H9 (cell line): ENCODE results near the gene PREPL. TPM values are rescaled to one million over a fixed set of nuclear protein-coding genes. Genes with fewer than 3 reads are reported as not detected.

Experiments used
- DNase-seq: peaks from one replicate; pipeline ENCODE4 v3.0.0-alpha.2; 2017
- H2AFZ ChIP-seq: one replicate; pipeline ENCODE4 v1.6.1; 2013; ENCODE audit warnings: mild to moderate bottlenecking, low read length, control low read depth, moderate library complexity
- H2AK5ac ChIP-seq: 2 replicates; pipeline ENCODE4 v1.6.1; 2013; ENCODE audit warnings: low read length, control low read depth, mixed read lengths; ENCODE audit not compliant: insufficient read length
- H2BK120ac ChIP-seq: one replicate; pipeline ENCODE4 v1.6.1; 2013; ENCODE audit warnings: low read depth, mild to moderate bottlenecking, low read length, control low read depth, inconsistent platforms; ENCODE audit not compliant: poor library complexity, severe bottlenecking
- H2BK12ac ChIP-seq: 2 replicates; pipeline ENCODE4 v1.6.1; 2013; ENCODE audit warnings: low read length, control low read depth, mixed read lengths, low read depth; ENCODE audit not compliant: insufficient read length
- H2BK15ac ChIP-seq: 2 replicates; pipeline ENCODE4 v1.6.1; 2013; ENCODE audit warnings: low read depth, low read length, control low read depth
- H2BK20ac ChIP-seq: one replicate; pipeline ENCODE4 v1.6.1; 2013; ENCODE audit warnings: low read depth, mild to moderate bottlenecking, low read length, control low read depth, inconsistent platforms; ENCODE audit not compliant: poor library complexity, severe bottlenecking
- H2BK5ac ChIP-seq: 2 replicates; pipeline ENCODE4 v1.6.1; 2013; ENCODE audit warnings: low read length, control low read depth, mixed read lengths; ENCODE audit not compliant: insufficient read length
- H3K14ac ChIP-seq: 2 replicates; pipeline ENCODE4 v1.6.1; 2013; ENCODE audit warnings: low read length, control low read depth; ENCODE audit not compliant: insufficient read depth
- H3K18ac ChIP-seq: 2 replicates; pipeline ENCODE4 v1.6.1; 2013; ENCODE audit warnings: low read depth, mild to moderate bottlenecking, mixed read lengths, low read length, control low read depth; ENCODE audit not compliant: insufficient read length
- H3K23ac ChIP-seq: 2 replicates; pipeline ENCODE4 v1.6.1; 2013; ENCODE audit warnings: low read length, control low read depth, mixed read lengths, low read depth; ENCODE audit not compliant: insufficient read length
- H3K23me2 ChIP-seq: 2 replicates; pipeline ENCODE4 v1.6.1; 2013; ENCODE audit warnings: low read depth, mild to moderate bottlenecking, mixed read lengths, low read length, control low read depth; ENCODE audit not compliant: insufficient read length, poor library complexity, severe bottlenecking
- H3K27ac ChIP-seq: 2 replicates; pipeline ENCODE4 v1.5.1; 2013; ENCODE audit warnings: low read length, control low read depth, mixed read lengths, low read depth; ENCODE audit not compliant: insufficient read length
- H3K27me3 ChIP-seq: 2 replicates; pipeline ENCODE4 v1.6.1; 2013; ENCODE audit warnings: low read length, control low read depth, inconsistent platforms; ENCODE audit not compliant: insufficient read depth
- H3K4ac ChIP-seq: 2 replicates; pipeline ENCODE4 v1.6.1; 2013; ENCODE audit warnings: low read depth, mild to moderate bottlenecking, control low read depth, inconsistent platforms, low read length, moderate library complexity
- H3K4me1 ChIP-seq: 2 replicates; pipeline ENCODE4 v1.6.1; 2013; ENCODE audit warnings: low read length, control low read depth, inconsistent platforms; ENCODE audit not compliant: insufficient read depth
- H3K4me2 ChIP-seq: 2 replicates; pipeline ENCODE4 v1.6.1; 2013; ENCODE audit warnings: low read length, control low read depth, mixed read lengths; ENCODE audit not compliant: insufficient read length, insufficient read depth
- H3K56ac ChIP-seq: 2 replicates; pipeline ENCODE4 v1.6.1; 2013; ENCODE audit warnings: low read depth, mild to moderate bottlenecking, mixed read lengths, low read length, control low read depth; ENCODE audit not compliant: insufficient read length
- H3K79me1 ChIP-seq: 2 replicates; pipeline ENCODE4 v1.6.1; 2013; ENCODE audit warnings: low read depth, mild to moderate bottlenecking, moderate library complexity, low read length, control low read depth, inconsistent platforms; ENCODE audit not compliant: insufficient read depth, poor library complexity, severe bottlenecking
- H3K79me2 ChIP-seq: 2 replicates; pipeline ENCODE4 v1.6.1; 2013; ENCODE audit warnings: low read length, control low read depth, inconsistent platforms; ENCODE audit not compliant: insufficient read depth
- H3K9ac ChIP-seq: 2 replicates; pipeline ENCODE4 v1.6.1; 2013; ENCODE audit warnings: low read length, control low read depth, mixed read lengths; ENCODE audit not compliant: insufficient read length; ENCODE audit errors: extremely low read depth
- H3K9me3 ChIP-seq: one replicate; pipeline ENCODE4 v1.6.1; 2013; ENCODE audit warnings: low read depth, low read length, inconsistent platforms; ENCODE audit not compliant: control insufficient read depth
- H3T11ph ChIP-seq: one replicate; pipeline ENCODE4 v1.6.1; 2013; ENCODE audit warnings: mild to moderate bottlenecking, low read length, control low read depth, inconsistent platforms
- H4K20me1 ChIP-seq: one replicate; pipeline ENCODE4 v1.6.1; 2013; ENCODE audit not compliant: control insufficient read depth, insufficient read length, insufficient read depth
- H4K5ac ChIP-seq: 2 replicates; pipeline ENCODE4 v1.6.1; 2013; ENCODE audit warnings: low read depth, mild to moderate bottlenecking, mixed read lengths, low read length, control low read depth; ENCODE audit not compliant: insufficient read length
- H4K8ac ChIP-seq: replicated peaks from 2 replicates; pipeline ENCODE4 v1.6.1; 2013; ENCODE audit warnings: low read length, control low read depth, mixed read lengths, low read depth; ENCODE audit not compliant: insufficient read length
- H4K91ac ChIP-seq: 2 replicates; pipeline ENCODE4 v1.6.1; 2013; ENCODE audit warnings: low read depth, mild to moderate bottlenecking, moderate library complexity, mixed read lengths, low read length, control low read depth; ENCODE audit not compliant: insufficient read length
- H3K27ac Mint-ChIP-seq, 3 experiments: 2 replicates in 2 of 3; 3 replicates in 1 of 3; pipeline ENCODE4 v1.8.0; 2020 to 2021; ENCODE audit warnings: mixed read lengths in 3 of 3, mild to moderate bottlenecking in 1 of 3, moderate library complexity in 1 of 3
- H3K27me3 Mint-ChIP-seq: 2 replicates; pipeline ENCODE4 v1.8.0; 2021; ENCODE audit warnings: low read depth, mild to moderate bottlenecking, moderate library complexity, mixed read lengths
- H3K36me3 Mint-ChIP-seq, 3 experiments: 2 replicates in 2 of 3; 3 replicates in 1 of 3; pipeline ENCODE4 v1.8.0; 2020 to 2021; ENCODE audit warnings: low read depth in 3 of 3, mixed read lengths in 3 of 3; ENCODE audit not compliant: insufficient read depth in 1 of 3
- H3K4me1 Mint-ChIP-seq, 2 experiments: 2 replicates each; pipeline ENCODE4 v1.8.0; 2020; ENCODE audit warnings: mixed read lengths in 2 of 2
- H3K4me3 Mint-ChIP-seq, 2 experiments: 2 replicates in 1 of 2; 3 replicates in 1 of 2; pipeline ENCODE4 v1.8.0; 2020 to 2021; ENCODE audit warnings: mild to moderate bottlenecking in 2 of 2, mixed read lengths in 2 of 2, moderate library complexity in 1 of 2
- H3K9me3 Mint-ChIP-seq, 2 experiments: 2 replicates in 1 of 2; 3 replicates in 1 of 2; pipeline ENCODE4 v1.8.0; 2020; ENCODE audit warnings: mild to moderate bottlenecking in 2 of 2, mixed read lengths in 2 of 2, moderate library complexity in 1 of 2
- WGBS: extraction: QIAGEN DNeasy Blood & Tissue Kit; methylation state at CpG from one replicate; pipeline ENCODE4 v1.1.7; 2013; ENCODE audit warnings: missing lambda C conversion rate, low lambda C conversion rate, mixed read lengths; ENCODE audit not compliant: insufficient read length; ENCODE audit errors: extremely low coverage; 5-methylcytosine and 5-hydroxymethylcytosine counted together
- total RNA-seq: library from RNA; stranded (reverse); gene quantifications from 2 replicates; pipeline ENCODE4 v1.2.1, GENCODE V29; 2021
- TF ChIP-seq, protein P1 (sequence below): fragments of 200-600 bp; sonication (generic); conservative IDR thresholded peaks from 3 replicates; pipeline ENCODE4 v1.8.0; 2021; ENCODE audit warnings: antibody characterized with exemption, mild to moderate bottlenecking

The PREPL gene
- total RNA-seq, 1 experiment from 2014 or later: 30.1 TPM

DNA sequence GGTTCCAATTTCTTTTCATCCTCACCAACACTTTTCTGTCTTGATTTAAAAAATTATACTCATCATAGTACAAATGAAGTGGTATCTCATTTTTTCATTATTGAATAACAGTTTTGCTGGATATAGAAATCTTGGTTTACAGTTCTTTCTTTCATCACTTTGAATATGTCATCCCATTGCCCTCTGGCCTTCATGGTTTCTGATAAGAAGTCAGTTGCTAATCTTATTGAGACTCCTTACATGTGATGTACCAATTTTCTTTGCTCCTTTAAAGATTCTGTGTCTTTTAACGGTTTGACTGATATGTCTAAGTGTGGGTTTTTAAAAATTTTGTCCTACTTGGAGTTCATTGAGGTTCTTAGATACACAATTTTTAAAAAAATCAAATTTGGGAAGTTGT, 51.0 kb downstream of the PREPL start:
- Histone ChIP-seq H4K5ac (no peak overlapping the region), H2BK20ac (no peak overlapping the region), H3K9ac (no peak overlapping the region), H2BK5ac (no peak overlapping the region), H4K20me1 (no peaks in the 10 kb centered on the region), H4K91ac (no peak overlapping the region), H2BK120ac (no peak overlapping the region), H3T11ph (no peak overlapping the region), H3K23me2 (no peaks in the 10 kb centered on the region), H4K8ac (no peak overlapping the region), H3K4me1 (no peaks in the 10 kb centered on the region), H3K18ac (no peak overlapping the region), H3K23ac (no peak overlapping the region), H3K79me2 (no peaks in the 10 kb centered on the region), H3K79me1 (no peaks in the 10 kb centered on the region), H3K4ac (no peak overlapping the region), H3K27ac (no peak overlapping the region), H3K9me3 (peaks cover 18% of the 10 kb centered on the region), H3K4me2 (no peak overlapping the region), H3K14ac (no peak overlapping the region), H3K56ac (no peak overlapping the region), H2BK15ac (no peak overlapping the region), H2AFZ (no peak overlapping the region), H2AK5ac (no peak overlapping the region), H3K27me3 (no peaks in the 10 kb centered on the region), H2BK12ac (no peak overlapping the region)
- Mint-ChIP-seq H3K27ac (no peak overlapping the region), H3K4me3 (no peak overlapping the region), H3K4me1 (peaks cover 5 to 6% of the 10 kb centered on the region in 2 experiments; a peak in 3 of 4 replicates), H3K36me3 (peaks cover 32 to 45% (median 37%) of the 10 kb centered on the region in 3 experiments), H3K9me3 (peaks cover 28 to 36% of the 10 kb centered on the region in 2 experiments), H3K27me3 (no peaks in the 10 kb centered on the region)
- TF ChIP-seq, protein P1, sequence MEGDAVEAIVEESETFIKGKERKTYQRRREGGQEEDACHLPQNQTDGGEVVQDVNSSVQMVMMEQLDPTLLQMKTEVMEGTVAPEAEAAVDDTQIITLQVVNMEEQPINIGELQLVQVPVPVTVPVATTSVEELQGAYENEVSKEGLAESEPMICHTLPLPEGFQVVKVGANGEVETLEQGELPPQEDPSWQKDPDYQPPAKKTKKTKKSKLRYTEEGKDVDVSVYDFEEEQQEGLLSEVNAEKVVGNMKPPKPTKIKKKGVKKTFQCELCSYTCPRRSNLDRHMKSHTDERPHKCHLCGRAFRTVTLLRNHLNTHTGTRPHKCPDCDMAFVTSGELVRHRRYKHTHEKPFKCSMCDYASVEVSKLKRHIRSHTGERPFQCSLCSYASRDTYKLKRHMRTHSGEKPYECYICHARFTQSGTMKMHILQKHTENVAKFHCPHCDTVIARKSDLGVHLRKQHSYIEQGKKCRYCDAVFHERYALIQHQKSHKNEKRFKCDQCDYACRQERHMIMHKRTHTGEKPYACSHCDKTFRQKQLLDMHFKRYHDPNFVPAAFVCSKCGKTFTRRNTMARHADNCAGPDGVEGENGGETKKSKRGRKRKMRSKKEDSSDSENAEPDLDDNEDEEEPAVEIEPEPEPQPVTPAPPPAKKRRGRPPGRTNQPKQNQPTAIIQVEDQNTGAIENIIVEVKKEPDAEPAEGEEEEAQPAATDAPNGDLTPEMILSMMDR: no peak
- WGBS: no CpG with 5 or more reads among the region's 1 CpG
- no peak for DNase-seq
